OCI-LY1 (cell line): ENCODE data around the gene PLEKHO2.

Source experiments
- EZH2 ChIP-seq: fragments of 200-600 bp; sonication (generic), shearing (Covaris generic); IDR thresholded peaks from 2 replicates; pipeline ENCODE4 v1.8.0; 2017; ENCODE audit warnings: borderline replicate concordance, mixed run types, mild to moderate bottlenecking, antibody characterized with exemption, low read length, moderate library complexity, mixed read lengths
- TF ChIP-seq, protein P1 (sequence below): fragments of 200-600 bp; sonication (generic), shearing (Covaris generic); IDR thresholded peaks from 2 replicates; pipeline ENCODE4 v1.5.1; 2017; ENCODE audit warnings: mild to moderate bottlenecking, antibody characterized with exemption, low read length, moderate library complexity, mixed read lengths

DNA sequence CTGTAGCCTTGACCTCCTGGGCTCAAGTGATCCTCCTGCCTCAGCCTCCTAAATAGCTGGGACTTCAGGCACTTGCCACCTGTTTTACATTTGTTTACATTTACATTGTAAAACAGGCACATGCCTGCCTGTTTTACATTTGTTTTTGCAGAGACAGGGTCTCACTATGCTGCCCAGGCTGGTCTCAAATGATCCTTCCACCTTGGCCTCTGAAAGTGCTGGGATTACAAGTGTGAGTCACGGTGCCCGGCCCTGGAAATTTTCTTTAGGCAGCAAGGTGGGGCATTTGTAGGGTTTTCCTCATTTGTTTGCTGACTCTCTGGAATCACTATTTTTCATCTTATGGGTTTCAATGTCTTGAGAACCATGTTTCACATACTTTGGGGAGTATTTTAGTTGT is 41.2 kb upstream of the PLEKHO2 start:
- TF ChIP-seq, protein P1, sequence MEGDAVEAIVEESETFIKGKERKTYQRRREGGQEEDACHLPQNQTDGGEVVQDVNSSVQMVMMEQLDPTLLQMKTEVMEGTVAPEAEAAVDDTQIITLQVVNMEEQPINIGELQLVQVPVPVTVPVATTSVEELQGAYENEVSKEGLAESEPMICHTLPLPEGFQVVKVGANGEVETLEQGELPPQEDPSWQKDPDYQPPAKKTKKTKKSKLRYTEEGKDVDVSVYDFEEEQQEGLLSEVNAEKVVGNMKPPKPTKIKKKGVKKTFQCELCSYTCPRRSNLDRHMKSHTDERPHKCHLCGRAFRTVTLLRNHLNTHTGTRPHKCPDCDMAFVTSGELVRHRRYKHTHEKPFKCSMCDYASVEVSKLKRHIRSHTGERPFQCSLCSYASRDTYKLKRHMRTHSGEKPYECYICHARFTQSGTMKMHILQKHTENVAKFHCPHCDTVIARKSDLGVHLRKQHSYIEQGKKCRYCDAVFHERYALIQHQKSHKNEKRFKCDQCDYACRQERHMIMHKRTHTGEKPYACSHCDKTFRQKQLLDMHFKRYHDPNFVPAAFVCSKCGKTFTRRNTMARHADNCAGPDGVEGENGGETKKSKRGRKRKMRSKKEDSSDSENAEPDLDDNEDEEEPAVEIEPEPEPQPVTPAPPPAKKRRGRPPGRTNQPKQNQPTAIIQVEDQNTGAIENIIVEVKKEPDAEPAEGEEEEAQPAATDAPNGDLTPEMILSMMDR, result no peak
- no peak for TF ChIP-seq EZH2
